Measurements from ENCODE around the gene VAPA. TPM values are rescaled to one million over a fixed set of nuclear protein-coding genes. Genes with fewer than 3 reads are reported as not detected.
"Not testable (repeated sequence)": the region's sequence is repeated elsewhere in the genome, so short reads cannot be mapped to it uniquely, and the experiment has no call there.

The VAPA gene
- total and polyA plus RNA-seq, 2 of the 4 experiments (the other 2 are of a cell fraction), result 199 to 206 TPM

DNA sequence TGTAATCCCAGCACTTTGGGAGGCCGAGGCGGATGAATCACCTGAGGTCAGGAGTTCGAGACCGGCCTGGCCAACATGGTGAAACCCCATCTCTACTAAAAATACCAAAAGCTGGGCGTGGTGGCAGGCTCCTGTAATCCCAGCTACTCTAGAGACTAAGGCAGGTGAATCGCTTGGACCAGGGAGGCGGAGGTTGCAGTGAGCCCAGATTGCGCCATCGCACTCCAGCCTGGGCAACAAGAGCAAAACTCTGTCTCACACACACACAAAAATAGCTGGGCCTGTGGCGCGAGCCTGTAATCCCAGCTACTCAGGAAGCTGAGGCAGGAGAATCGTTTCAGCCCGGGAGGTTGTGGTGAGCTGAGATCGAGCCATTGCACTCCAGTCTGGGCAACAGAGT lies 11.6 kb upstream of the VAPA start:
- H4K91ac ChIP-seq (ENCODE audit: insufficient read depth, low read depth, low read length); H2AK5ac ChIP-seq (ENCODE audit: low read depth, low read length); H3K18ac ChIP-seq (ENCODE audit: low read depth, low read length); H3K9me1 ChIP-seq (ENCODE audit: insufficient read depth, low read length); H4K20me1 ChIP-seq (ENCODE audit: insufficient read depth, low read length); H3K27me3 ChIP-seq (ENCODE audit: control insufficient read depth, insufficient read depth, low read length); H3K4me3 ChIP-seq (ENCODE audit: insufficient read depth, low read depth, low read length); H3K79me1 ChIP-seq (ENCODE audit: low read depth in 1 of 2, low read length in 2 of 2); H3K56ac ChIP-seq (ENCODE audit: extremely low read depth, insufficient read depth, low read length); H4K8ac ChIP-seq (ENCODE audit: low read depth in 2 of 2, low read length in 2 of 2); intact Hi-C loops (cut with micrococcal nuclease); H3K9ac ChIP-seq (ENCODE audit: low read depth, low read length); ATAC-seq (ENCODE audit: low read depth); in situ Hi-C loops (cut with MboI; ENCODE audit: low sequenced_read_pairs); H2BK15ac ChIP-seq (ENCODE audit: low read depth, low read length); DNase-seq; H2BK20ac ChIP-seq (ENCODE audit: low read depth, low read length); H3K23ac ChIP-seq (ENCODE audit: low read depth, low read length); H4K5ac ChIP-seq (ENCODE audit: low read depth, low read length); H3K27ac ChIP-seq (ENCODE audit: insufficient read depth, low read length); H3K9me3 ChIP-seq (ENCODE audit: control insufficient read depth, insufficient read depth, low read length); H3K36me3 ChIP-seq (ENCODE audit: control insufficient read depth, insufficient read depth, low read length); H2AK9ac ChIP-seq (replicated peaks; ENCODE audit: low read depth, low read length, poor library complexity); BruUV-seq (replicated peaks); H2AFZ ChIP-seq (replicated peaks; ENCODE audit: low read length, poor library complexity); CTCF ChIA-PET; H3K4me2 ChIP-seq (ENCODE audit: low read depth, low read length); dilution Hi-C loops (cut with HindIII; ENCODE audit: low sequenced_read_pairs, unreplicated experiment); H3K4ac ChIP-seq (ENCODE audit: low read depth, low read length); H2BK5ac ChIP-seq (ENCODE audit: low read depth, low read length, poor library complexity, severe bottlenecking); H3K4me1 ChIP-seq (ENCODE audit: control insufficient read depth, insufficient read depth, low read length); H2BK120ac ChIP-seq (ENCODE audit: low read depth, low read length); H3K14ac ChIP-seq (replicated peaks; ENCODE audit: low read depth, low read length): not testable (repeated sequence)
- POLR2A ChIA-PET (ENCODE audit: unreplicated experiment), result interaction anchor here (0.7 kb wide), 1 partner anchor 11 kb away, joined by 3 read pairs; no protein-coding TSS in a partner anchor
- WGBS, 2 experiments (ENCODE audit: extremely low coverage in 2 of 2, insufficient read length in 1 of 2), result no CpG with 5 or more reads among the region's 14 CpGs

Measured in IMR-90 (cell line).